Caco-2 (cell line): Measurements from ENCODE around the gene GRIN2D. TPM values are rescaled to one million over a fixed set of nuclear protein-coding genes. Genes with fewer than 3 reads are reported as not detected.

ENCODE experiments used
- Bru-seq: library from RNA; stranded (reverse); fragments of 400-500 nt; gene quantifications from one replicate; lab custom pipeline; 2021; lab: Mats Ljungman, UMichigan
- BruChase-seq, 2 experiments: library from RNA; stranded (reverse); fragments of 400-500 nt; gene quantifications; one replicate each; lab custom pipeline; 2021; lab: Mats Ljungman, UMichigan
- BruUV-seq: library from RNA; stranded (reverse); fragments of 400-500 nt; replicated peaks from 2 replicates; lab custom pipeline; 2021; lab: Mats Ljungman, UMichigan
- CTCF ChIA-PET: fragments of 300-600 bp; sonication (Branson Sonifier 250); formaldehyde crosslinking; loops from one replicate; lab custom pipeline; 2022; ENCODE audit warnings: antibody characterized with exemption; lab: Charles Lee
- POLR2A ChIA-PET: fragments of 300-600 bp; sonication (Branson Sonifier 250); formaldehyde crosslinking; loops from one replicate; lab custom pipeline; 2022; ENCODE audit warnings: antibody characterized with exemption; lab: Charles Lee
- DNase-seq, 2 experiments: peaks; one replicate each; pipeline versions ENCODE4 v3.0.0 to v3.0.0-alpha.2; 2020 to 2022
- H3K27me3 ChIP-seq: replicated peaks from 2 replicates; pipeline ENCODE4 v1.6.0; 2011; ENCODE audit warnings: low read length; ENCODE audit not compliant: control insufficient read depth, insufficient read depth
- H3K36me3 ChIP-seq: 2 replicates; pipeline ENCODE4 v1.5.1; 2011; ENCODE audit warnings: low read length; ENCODE audit not compliant: control insufficient read depth, insufficient read depth
- H3K4me1 ChIP-seq: fragments of 250-450 bp; sonication (Bioruptor Pico); 2 replicates; pipeline ENCODE4 v1.5.1; 2020; ENCODE audit warnings: mild to moderate bottlenecking
- H3K4me3 ChIP-seq: 2 replicates; pipeline ENCODE4 v1.5.1; 2011; ENCODE audit warnings: low read depth, mild to moderate bottlenecking, control low read depth, low read length
- H3K9me3 ChIP-seq: fragments of 250-450 bp; sonication (Bioruptor Pico); 2 replicates; pipeline ENCODE4 v1.5.1; 2020; ENCODE audit warnings: mild to moderate bottlenecking, moderate library complexity
- H3K27ac Mint-ChIP-seq: one replicate; pipeline ENCODE4 v1.8.0; 2022; ENCODE audit warnings: mixed read lengths; ENCODE audit not compliant: unreplicated experiment
- H3K27me3 Mint-ChIP-seq: one replicate; pipeline ENCODE4 v1.8.0; 2022; ENCODE audit warnings: mixed read lengths; ENCODE audit not compliant: insufficient read depth, unreplicated experiment
- H3K36me3 Mint-ChIP-seq: one replicate; pipeline ENCODE4 v1.8.0; 2022; ENCODE audit warnings: mild to moderate bottlenecking, mixed read lengths; ENCODE audit not compliant: insufficient read depth, unreplicated experiment
- H3K4me1 Mint-ChIP-seq: one replicate; pipeline ENCODE4 v1.8.0; 2022; ENCODE audit warnings: low read depth, mixed read lengths; ENCODE audit not compliant: unreplicated experiment
- H3K4me3 Mint-ChIP-seq: one replicate; pipeline ENCODE4 v1.8.0; 2022; ENCODE audit warnings: mild to moderate bottlenecking, moderate library complexity, mixed read lengths; ENCODE audit not compliant: unreplicated experiment
- H3K9me3 Mint-ChIP-seq: one replicate; pipeline ENCODE4 v1.8.0; 2022; ENCODE audit warnings: mixed read lengths; ENCODE audit not compliant: unreplicated experiment
- CTCF ChIP-seq, 2 experiments: fragments of 200-600 bp in 1 of 2; IDR thresholded peaks; 1 replicate in 1 of 2; 2 replicates in 1 of 2; pipeline versions ENCODE4 v1.5.1 to v1.8.0; 2011 to 2022; ENCODE audit warnings: antibody characterized with exemption in 1 of 2, control low read depth in 1 of 2, inconsistent platforms in 1 of 2, low read depth in 1 of 2, low read length in 1 of 2, mild to moderate bottlenecking in 1 of 2, moderate library complexity in 1 of 2; ENCODE audit not compliant: insufficient read depth in 1 of 2, severe bottlenecking in 1 of 2, unreplicated experiment in 1 of 2
- intact Hi-C: fragments of 100-400 bp; cut with micrococcal nuclease; formaldehyde crosslinking; loops from one replicate; pipeline ENCODE4 v1.10.0; 2022; ENCODE audit not compliant: unreplicated experiment
- long read RNA-seq: library from polyadenylated mRNA; stranded (forward); transcript quantifications from one replicate; pipeline ENCODE4 v2.0.0, GENCODE V29; 2022
- total RNA-seq: library from RNA; stranded (reverse); gene quantifications from 2 replicates; pipeline ENCODE4 v1.2.3, GENCODE V29; 2022

The GRIN2D gene
- total RNA-seq: 6.5 and 7.3 TPM in 2 replicates
- percentile 38 among the genes with signal in this experiment for Bru-seq, nascent RNA
- BruChase-seq, experiment 1, labeled RNA remaining after a 2-hour chase: percentile 45 among the genes with signal in this experiment
- percentile 51 among the genes with signal in this experiment for BruChase-seq, experiment 2, labeled RNA remaining after a 6-hour chase
- long read RNA-seq, partial matches to known transcripts: 6 of 14 reads
- long read RNA-seq, other reads (novel, unspliced or antisense): 8 of 14 reads

- H3K9me3 Mint-ChIP-seq: no peaks in the 10 kb centered on the region
- 0 out of 2 replicates have a peak, but pooled peaks cover 1% of the 10 kb centered on the region for H3K36me3 ChIP-seq
- no peaks in the 10 kb centered on the region for H3K27me3 ChIP-seq
- no peaks in the 10 kb centered on the region for H3K9me3 ChIP-seq
- peaks cover 40% of the 10 kb centered on the region for H3K4me1 ChIP-seq
- H3K27ac Mint-ChIP-seq: peak within 1 kb of the TSS; percentile 42
- H3K27me3 Mint-ChIP-seq: no peaks in the 10 kb centered on the region
- H3K4me1 Mint-ChIP-seq: peaks cover 43% of the 10 kb centered on the region
- TF ChIP-seq CTCF (IDR thresholded peaks at IDR 0.05; ENCODE audit: insufficient read depth in 1 of 2, low read depth in 1 of 2, low read length in 1 of 2, severe bottlenecking in 1 of 2, unreplicated experiment in 1 of 2): peak; percentile 10 to 20
- BruUV-seq: no TSS peak
- peak within 1 kb of the TSS; percentile 66 for H3K4me3 Mint-ChIP-seq
- ChIA-PET POLR2A (interaction anchor here (0.5 to 1.6 kb wide), 2 partner anchors 30 to 161 kb away, joined by 10 to 11 read pairs; partner anchors contain the start of genes SYNGR4 and TMEM143), CTCF (interaction anchor here (0.6 to 1.0 kb wide), 5 partner anchors 8 to 312 kb away, joined by 3 to 6 read pairs (median 4); no protein-coding TSS in a partner anchor)
- H3K36me3 Mint-ChIP-seq: peaks cover 58% of the 10 kb centered on the region
- DNase-seq: peak; percentile 48 to 57
- peak within 1 kb of the TSS; percentile 36 for H3K4me3 ChIP-seq
- intact Hi-C loops: loop anchor here (5.0 kb wide), 3 partner anchors 41 to 189 kb away; partner anchors contain the start of gene CYTH2
Measured at GRCh38 chr19:48393559-48394330, at the start of gene GRIN2D. Gene GRIN2D, plus strand, starts transcription at chr19:48393668. Its CDS starts 4,725 bp downstream, at chr19:48398393.

- no peak for TF ChIP-seq CTCF (IDR thresholded peaks at IDR 0.05; ENCODE audit: insufficient read depth in 1 of 2, low read depth in 1 of 2, low read length in 1 of 2, severe bottlenecking in 1 of 2, unreplicated experiment in 1 of 2)
- POLR2A ChIA-PET: no interaction called here
- no peak overlapping the region for H3K27ac Mint-ChIP-seq
- H3K4me1 Mint-ChIP-seq: peaks cover 17% of the 10 kb centered on the region
- H3K4me1 ChIP-seq: 0 out of 2 replicates have a peak, but pooled peaks cover 5% of the 10 kb centered on the region
- H3K9me3 Mint-ChIP-seq: no peaks in the 10 kb centered on the region
- peak; percentile 27 to 38 for DNase-seq
- H3K4me3 ChIP-seq: no peak overlapping the region
- no TSS peak for BruUV-seq
- no peaks in the 10 kb centered on the region; the same call in 1 of the 2 replicates for H3K36me3 ChIP-seq
- H3K4me3 Mint-ChIP-seq: no peak overlapping the region
- H3K36me3 Mint-ChIP-seq: peaks cover 6% of the 10 kb centered on the region
- intact Hi-C loops: no loop called here
- no peaks in the 10 kb centered on the region for H3K27me3 Mint-ChIP-seq
- H3K9me3 ChIP-seq: no peaks in the 10 kb centered on the region
- no peaks in the 10 kb centered on the region for H3K27me3 ChIP-seq
- CTCF ChIA-PET: interaction anchor here (0.6 kb wide), 1 partner anchor 69 kb away, joined by 3 read pairs; no protein-coding TSS in a partner anchor
Measured at GRCh38 chr19:48344892-48345291, 48.6 kb upstream of the GRIN2D start.

DNA sequence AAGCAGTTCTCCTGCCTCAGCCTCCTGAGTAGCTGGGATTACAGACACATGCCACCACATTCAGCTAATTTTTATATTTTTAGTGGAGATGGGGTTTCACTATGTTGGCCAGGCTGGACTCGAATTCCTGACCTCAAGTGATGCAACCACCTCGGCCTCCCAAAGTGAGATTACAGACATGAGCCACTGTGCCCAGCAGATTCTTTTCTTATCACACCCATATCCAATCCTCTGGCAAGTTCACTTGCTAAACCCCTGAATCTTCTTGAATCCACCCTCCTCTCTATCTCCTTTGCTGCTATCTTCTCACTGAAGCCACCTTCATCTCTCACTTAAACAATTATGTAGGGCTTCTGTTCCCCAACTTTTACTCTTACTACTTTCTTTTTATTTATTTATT is 47.3 kb upstream of the GRIN2D start:
- intact Hi-C loops: no loop called here
- H3K9me3 ChIP-seq: no peaks in the 10 kb centered on the region
- H3K9me3 Mint-ChIP-seq: no peaks in the 10 kb centered on the region
- H3K36me3 ChIP-seq: no peaks in the 10 kb centered on the region; the same call in 1 of the 2 replicates
- 0 out of 2 replicates have a peak, but pooled peaks cover 5% of the 10 kb centered on the region for H3K4me1 ChIP-seq
- BruUV-seq: no TSS peak
- no peak overlapping the region for H3K27ac Mint-ChIP-seq
- H3K4me3 Mint-ChIP-seq: no peak overlapping the region
- no peaks in the 10 kb centered on the region for H3K27me3 ChIP-seq
- TF ChIP-seq CTCF (IDR thresholded peaks at IDR 0.05; ENCODE audit: insufficient read depth in 1 of 2, low read depth in 1 of 2, low read length in 1 of 2, severe bottlenecking in 1 of 2, unreplicated experiment in 1 of 2): no peak
- H3K27me3 Mint-ChIP-seq: no peaks in the 10 kb centered on the region
- ChIA-PET CTCF (no interaction called here), POLR2A (no interaction called here)
- H3K4me1 Mint-ChIP-seq: peaks cover 20% of the 10 kb centered on the region
- H3K4me3 ChIP-seq: no peak overlapping the region
- H3K36me3 Mint-ChIP-seq: peaks cover 6% of the 10 kb centered on the region
- no peak for DNase-seq
